Testis (tissue), 2 donors: ENCODE results near the gene ARID1B.

Experiments
- CTCF ChIP-seq, 3 experiments: fragments of 450-650 bp in 2 of 3; fragments of 200-600 bp in 1 of 3; sonication (generic) in 1 of 3; IDR thresholded peaks; one replicate each; pipeline ENCODE4 v1.5.1; 2016 to 2019; ENCODE audit warnings: antibody characterized with exemption in 3 of 3, mild to moderate bottlenecking in 2 of 3, moderate library complexity in 1 of 3
- POLR2A ChIP-seq: fragments of 450-650 bp; IDR thresholded peaks from one replicate; pipeline ENCODE4 v1.6.1; 2017; ENCODE audit warnings: antibody characterized with exemption, mild to moderate bottlenecking, moderate library complexity

- TF ChIP-seq CTCF (IDR thresholded peaks at IDR 0.05) (no peak), POLR2A (no peak)
These were observed 56.6 kb downstream of the ARID1B start for GRCh38 chr6:156833755-156834154.
